ENCODE data around the gene LYZL1. TPM values are rescaled to one million over a fixed set of nuclear protein-coding genes. Genes with fewer than 3 reads are reported as not detected.

LYZL1 gene
- total RNA-seq, 1 experiment from 2014 or later, result not detected

GRCh38 chr10:29345910-29346209 is 57.0 kb downstream of the LYZL1 start:
- no peak overlapping the region for H2BK12ac ChIP-seq (ENCODE audit: insufficient read length, low read depth, low read length)
- no peak overlapping the region for H3K4me2 ChIP-seq (ENCODE audit: insufficient read depth, insufficient read length, low read length)
- Mint-ChIP-seq H3K27me3 (ENCODE audit: low read depth) (no peaks in the 10 kb centered on the region), H3K9me3 (peaks cover 17 to 21% of the 10 kb centered on the region in 2 experiments), H3K4me3 (no peak overlapping the region), H3K27ac (no peak overlapping the region; a peak in 1 of 7 replicates), H3K36me3 (ENCODE audit: insufficient read depth in 1 of 3, low read depth in 3 of 3) (peaks cover 6 to 29% (median 9%) of the 10 kb centered on the region in 3 experiments), H3K4me1 (peaks cover 29 to 31% of the 10 kb centered on the region in 2 experiments)
- H2BK120ac ChIP-seq (ENCODE audit: low read depth, low read length, poor library complexity, severe bottlenecking), result no peak overlapping the region
- H3K4me1 ChIP-seq (ENCODE audit: insufficient read depth, low read length), result peaks cover 3% of the 10 kb centered on the region; the same call in 1 of the 2 replicates
- H2AK5ac ChIP-seq (ENCODE audit: insufficient read length, low read length), result no peak overlapping the region
- H3K4ac ChIP-seq (ENCODE audit: low read depth, low read length), result no peak overlapping the region
- no peak overlapping the region for H4K5ac ChIP-seq (ENCODE audit: insufficient read length, low read depth, low read length)
- no peak overlapping the region for H3K23ac ChIP-seq (ENCODE audit: insufficient read length, low read depth, low read length)
- no peaks in the 10 kb centered on the region for H3K23me2 ChIP-seq (ENCODE audit: insufficient read length, low read depth, low read length, poor library complexity, severe bottlenecking)
- H3K9me3 ChIP-seq (ENCODE audit: control insufficient read depth, low read depth, low read length), result peaks cover 10% of the 10 kb centered on the region
- H3K79me2 ChIP-seq (ENCODE audit: insufficient read depth, low read length), result no peaks in the 10 kb centered on the region
- no peak overlapping the region for H2AFZ ChIP-seq (ENCODE audit: low read length)
- no peak for DNase-seq
- H3K56ac ChIP-seq (ENCODE audit: insufficient read length, low read depth, low read length), result no peak overlapping the region
- no peaks in the 10 kb centered on the region for H4K20me1 ChIP-seq (ENCODE audit: control insufficient read depth, insufficient read depth, insufficient read length)
- no peak overlapping the region for H3K14ac ChIP-seq (ENCODE audit: insufficient read depth, low read length)
- no peak overlapping the region for H4K8ac ChIP-seq (replicated peaks; ENCODE audit: insufficient read length, low read depth, low read length)
- H2BK5ac ChIP-seq (ENCODE audit: insufficient read length, low read length), result no peak overlapping the region
- no peak overlapping the region for H4K91ac ChIP-seq (ENCODE audit: insufficient read length, low read depth, low read length)
- H3T11ph ChIP-seq (ENCODE audit: low read length), result no peak overlapping the region
- WGBS (ENCODE audit: extremely low coverage, insufficient read length, low lambda C conversion rate), result no CpG with 5 or more reads among the region's 3 CpGs
- H2BK15ac ChIP-seq (ENCODE audit: low read depth, low read length), result no peak overlapping the region
- no peak overlapping the region for H3K27ac ChIP-seq (ENCODE audit: insufficient read length, low read depth, low read length)
- H3K9ac ChIP-seq (ENCODE audit: extremely low read depth, insufficient read length, low read length), result no peak overlapping the region
- TF ChIP-seq CTCF (conservative IDR thresholded peaks at IDR 0.05), result no peak
- H3K18ac ChIP-seq (ENCODE audit: insufficient read length, low read depth, low read length), result no peak overlapping the region
- no peaks in the 10 kb centered on the region for H3K79me1 ChIP-seq (ENCODE audit: insufficient read depth, low read depth, low read length, poor library complexity, severe bottlenecking)
- H2BK20ac ChIP-seq (ENCODE audit: low read depth, low read length, poor library complexity, severe bottlenecking), result no peak overlapping the region
- H3K27me3 ChIP-seq (ENCODE audit: insufficient read depth, low read length), result no peaks in the 10 kb centered on the region; the same call in 1 of the 2 replicates

Measured in H9 (cell line).